ENCODE data around the gene OLFML2A.

The OLFML2A gene

DNA sequence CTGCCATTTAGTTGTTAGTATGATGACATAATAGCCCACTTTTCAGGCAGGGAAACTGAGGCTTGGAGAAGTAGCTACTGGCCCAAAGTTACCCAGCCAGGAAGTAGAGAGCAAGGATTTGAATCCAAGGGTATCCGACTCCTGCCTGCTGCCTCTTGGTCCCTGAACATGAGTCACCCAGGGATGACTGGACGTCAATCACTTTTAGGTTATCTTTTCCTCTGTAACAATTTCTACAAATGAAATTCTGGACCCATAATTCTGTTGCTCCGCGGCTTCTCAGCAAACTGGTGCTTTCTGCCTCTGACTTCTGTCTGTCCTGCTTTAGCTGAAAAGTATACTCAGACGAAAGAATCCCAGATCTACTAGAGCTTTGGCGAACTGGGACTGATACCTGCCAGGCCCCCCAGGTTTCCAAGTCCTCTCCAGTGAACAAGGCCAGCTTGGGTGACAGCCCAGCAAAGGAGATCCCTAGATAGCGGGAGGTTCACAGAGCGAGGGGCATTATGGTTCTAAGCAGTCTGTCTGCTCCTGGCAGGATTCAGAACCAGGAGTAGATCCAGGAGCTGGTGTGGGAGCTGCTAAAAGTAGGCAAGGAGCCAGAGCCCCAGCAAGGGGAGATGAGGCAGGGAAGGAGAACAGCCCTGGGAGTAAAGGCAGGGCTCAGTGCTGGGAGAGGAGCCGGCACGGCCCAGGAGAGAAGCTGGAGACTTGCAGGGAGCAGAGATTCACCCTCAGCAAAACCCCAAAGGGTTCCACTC is 20.6 kb downstream of the OLFML2A start:
- no peak for DNase-seq (ENCODE audit: low read depth in 3 of 3)

DNA sequence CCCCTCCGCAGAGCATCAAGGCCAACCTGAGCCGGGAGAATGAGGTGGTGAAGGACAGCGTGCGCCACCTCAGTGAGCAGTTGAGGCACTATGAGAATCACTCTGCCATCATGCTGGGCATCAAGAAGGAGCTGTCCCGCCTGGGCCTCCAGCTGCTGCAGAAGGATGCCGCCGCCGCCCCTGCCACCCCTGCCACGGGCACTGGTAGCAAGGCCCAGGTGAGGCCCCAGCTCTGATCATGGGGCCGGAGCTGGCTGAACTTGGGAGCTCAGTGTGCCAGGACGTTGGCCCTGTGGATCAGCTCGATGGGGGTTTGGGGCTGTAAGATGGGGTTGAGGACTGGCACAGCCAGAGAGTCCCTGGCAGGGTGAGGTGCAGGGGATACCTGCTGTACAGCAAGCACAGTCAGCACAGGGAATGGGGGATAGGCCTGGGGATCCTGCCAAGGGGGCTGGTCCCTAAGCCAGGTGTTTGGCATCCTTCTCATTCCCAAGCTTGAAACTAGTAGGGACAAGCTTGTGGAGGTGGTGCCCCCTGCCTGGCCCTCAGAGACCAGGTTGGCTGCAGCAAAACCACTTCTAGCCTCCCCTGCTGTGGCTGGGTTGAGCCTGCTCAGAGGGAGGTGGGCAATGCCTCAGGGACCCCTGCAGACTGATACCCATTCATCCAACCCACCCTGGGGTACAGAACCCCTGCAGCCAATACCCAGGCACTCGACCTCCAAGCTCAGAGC is 22.5 kb downstream of the OLFML2A start:
- DNase-seq (ENCODE audit: low read depth in 3 of 3): no peak

DNA sequence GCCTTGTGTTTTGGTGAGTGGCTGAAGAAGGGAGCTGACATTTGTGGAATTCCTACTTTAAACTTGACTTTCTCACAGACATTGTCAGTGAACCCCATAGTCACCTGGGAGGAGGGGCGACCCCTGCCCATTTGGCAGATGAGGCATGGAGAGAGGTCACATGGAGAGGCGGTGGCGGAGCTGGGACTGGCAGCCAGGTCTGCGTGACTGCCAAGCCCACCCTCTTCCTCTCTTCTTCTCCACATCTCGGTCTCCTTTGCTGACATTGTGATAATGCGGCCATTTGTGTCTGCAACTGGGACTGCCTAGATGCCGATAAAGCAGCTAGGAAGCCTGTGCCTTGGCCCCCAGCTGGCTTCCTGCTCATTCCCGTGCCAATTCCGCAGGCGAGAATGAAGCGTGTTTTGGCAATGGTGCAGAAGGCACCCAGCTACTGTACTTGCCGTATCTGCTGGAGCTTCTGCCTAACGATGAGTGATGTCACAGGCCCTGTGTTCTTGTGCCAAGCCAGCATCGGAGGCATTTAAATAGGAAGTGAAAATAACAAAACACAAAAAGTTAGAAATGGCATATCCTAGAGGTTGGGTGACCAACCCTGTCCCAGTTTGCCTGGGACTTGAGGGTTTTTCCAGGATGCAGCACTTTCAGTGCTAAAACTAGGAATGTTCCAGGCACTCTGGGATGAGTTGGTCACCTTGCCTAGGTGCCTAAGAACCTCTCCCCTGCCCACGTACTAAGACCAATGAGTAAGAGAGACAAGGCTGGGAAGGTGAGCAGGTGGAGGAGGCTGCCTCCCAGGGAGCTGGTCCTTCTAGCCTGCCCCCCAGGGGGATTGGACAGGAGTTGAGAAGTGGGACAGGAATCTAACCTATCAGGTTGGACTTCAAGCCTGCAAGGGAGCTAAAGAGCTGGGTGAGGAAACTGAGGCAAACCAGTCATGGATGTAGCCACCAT is 23.6 kb downstream of the OLFML2A start:
- no peak for DNase-seq (ENCODE audit: low read depth in 3 of 3)

DNA sequence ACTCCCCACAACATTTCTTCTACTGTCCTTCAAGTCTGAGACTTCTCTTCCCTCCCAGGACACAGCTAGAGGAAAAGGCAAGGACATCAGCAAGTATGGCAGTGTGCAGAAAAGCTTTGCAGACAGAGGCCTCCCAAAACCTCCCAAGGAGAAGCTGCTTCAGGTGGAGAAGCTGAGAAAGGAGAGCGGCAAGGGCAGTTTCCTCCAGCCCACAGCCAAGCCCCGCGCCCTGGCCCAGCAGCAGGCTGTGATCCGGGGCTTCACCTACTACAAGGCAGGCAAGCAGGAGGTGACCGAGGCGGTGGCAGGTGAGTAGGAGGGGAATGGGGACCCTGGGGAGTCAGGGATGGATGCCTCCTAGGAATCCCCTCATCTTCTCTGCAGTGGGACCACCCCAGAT is 24.4 kb downstream of the OLFML2A start:
- no peak for DNase-seq (ENCODE audit: low read depth in 3 of 3)

DNA sequence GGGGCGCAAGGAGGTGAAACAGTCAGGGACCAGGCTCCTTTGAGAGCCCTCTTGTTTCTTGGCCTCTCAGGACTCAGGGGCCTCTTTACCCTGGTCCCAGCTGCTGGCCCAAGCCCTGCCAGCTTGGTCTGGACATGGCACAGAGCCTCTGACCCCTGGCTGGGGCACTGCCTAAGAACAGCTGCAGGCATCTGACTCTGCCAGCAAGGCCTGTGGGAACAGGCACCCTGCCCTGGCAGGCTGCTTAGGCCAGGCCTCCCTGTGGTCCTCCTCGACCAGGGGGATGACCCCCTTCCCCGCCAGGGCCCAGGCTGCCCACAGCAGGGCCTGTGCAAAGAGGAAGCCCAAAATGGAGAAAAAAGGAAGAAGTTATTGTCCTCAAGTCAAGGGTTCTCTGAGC is 25.5 kb downstream of the OLFML2A start:
- no peak for DNase-seq (ENCODE audit: low read depth in 3 of 3)

DNA sequence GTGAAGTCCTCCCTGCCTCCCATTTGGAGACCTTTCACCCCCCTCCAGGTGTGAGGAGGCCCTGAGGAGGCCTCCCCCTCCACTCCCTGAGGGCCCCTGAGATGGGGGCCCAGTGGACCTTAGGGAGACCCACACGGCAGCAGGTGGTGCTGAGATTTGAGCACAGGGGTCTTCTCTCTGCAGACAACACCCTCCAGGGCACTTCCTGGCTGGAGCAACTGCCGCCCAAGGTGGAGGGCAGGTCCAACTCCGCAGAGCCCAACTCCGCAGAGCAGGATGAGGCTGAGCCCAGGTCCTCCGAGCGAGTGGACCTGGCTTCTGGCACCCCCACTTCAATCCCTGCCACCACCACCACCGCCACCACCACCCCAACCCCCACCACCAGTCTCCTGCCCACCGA is 27.0 kb downstream of the OLFML2A start:
- DNase-seq (ENCODE audit: low read depth in 3 of 3): no peak

DNA sequence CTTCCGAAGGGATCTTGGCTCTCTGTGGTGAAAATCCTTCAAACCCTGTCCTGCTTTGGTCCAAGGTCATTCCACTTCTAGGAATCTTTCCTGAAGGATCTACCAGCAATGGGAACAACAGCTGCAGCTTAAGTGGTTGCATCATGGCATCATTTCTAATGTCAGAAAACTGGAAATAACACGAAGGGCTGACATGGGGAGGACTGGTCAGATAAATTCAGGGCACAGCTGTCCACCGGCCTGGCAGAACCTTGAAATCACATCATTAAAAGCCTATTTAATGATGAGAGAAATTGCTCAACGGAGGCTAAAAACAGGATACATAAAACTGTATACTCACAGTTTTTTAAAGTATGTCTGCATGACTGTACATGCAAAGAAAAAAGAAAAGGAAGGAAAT is 28.3 kb downstream of the OLFML2A start:
- no peak for DNase-seq (ENCODE audit: low read depth in 3 of 3)

DNA sequence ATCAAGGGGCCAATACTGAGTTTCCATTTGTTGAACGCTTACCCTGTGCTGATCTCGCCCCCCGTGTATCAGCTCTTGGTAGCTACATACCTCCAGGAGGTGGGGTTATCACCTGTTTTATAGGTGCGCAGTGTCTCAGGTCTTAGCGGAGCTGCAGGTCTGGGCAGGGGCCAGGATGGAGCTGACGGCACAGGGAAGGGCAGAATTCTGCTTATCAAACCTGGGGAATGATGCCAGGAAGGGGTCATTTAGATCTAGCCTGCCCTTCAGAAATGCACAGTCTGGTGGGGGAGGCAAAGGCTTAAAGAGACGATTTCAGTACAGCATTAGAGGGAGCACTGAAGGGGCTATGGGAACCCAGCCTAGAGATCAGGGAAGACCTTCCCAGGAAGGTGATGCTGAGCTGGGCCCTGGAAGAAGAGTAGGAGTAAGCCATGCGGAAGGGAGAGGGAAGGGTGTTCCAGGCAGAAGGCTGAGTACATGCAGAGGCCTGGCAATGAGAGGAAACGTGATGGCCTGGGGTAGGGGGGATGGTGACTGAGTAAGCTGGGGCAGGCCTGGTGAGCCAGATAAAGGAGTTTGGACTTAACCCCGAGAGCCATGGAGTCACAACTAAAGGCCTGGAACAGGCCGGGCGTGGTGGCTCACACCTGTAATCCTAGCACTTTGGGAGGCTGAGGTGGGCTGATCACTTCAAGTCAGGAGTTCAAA is 31.5 kb downstream of the OLFML2A start:
- no peak for DNase-seq (ENCODE audit: low read depth in 3 of 3)

DNA sequence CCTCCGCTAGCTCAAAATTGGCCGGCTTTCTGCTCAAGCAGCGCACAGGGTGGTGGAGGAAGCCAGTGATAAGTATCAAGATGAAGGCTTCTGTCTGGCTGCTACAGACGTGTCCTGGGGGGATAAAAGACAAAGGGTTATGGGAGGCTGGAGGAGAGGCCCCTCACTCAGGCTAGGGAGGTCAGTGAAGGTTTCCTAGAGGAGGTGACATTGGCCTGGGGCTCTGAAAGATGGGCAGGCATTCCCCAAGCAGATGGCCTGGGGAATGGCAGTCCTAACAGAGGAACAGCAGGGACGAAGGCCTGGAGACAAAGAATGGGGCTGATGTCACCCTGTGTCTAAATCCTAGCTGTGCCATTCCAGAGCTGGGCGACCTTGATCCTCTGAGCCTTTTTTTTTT is 32.3 kb downstream of the OLFML2A start:
- DNase-seq (ENCODE audit: low read depth in 3 of 3): no peak

DNA sequence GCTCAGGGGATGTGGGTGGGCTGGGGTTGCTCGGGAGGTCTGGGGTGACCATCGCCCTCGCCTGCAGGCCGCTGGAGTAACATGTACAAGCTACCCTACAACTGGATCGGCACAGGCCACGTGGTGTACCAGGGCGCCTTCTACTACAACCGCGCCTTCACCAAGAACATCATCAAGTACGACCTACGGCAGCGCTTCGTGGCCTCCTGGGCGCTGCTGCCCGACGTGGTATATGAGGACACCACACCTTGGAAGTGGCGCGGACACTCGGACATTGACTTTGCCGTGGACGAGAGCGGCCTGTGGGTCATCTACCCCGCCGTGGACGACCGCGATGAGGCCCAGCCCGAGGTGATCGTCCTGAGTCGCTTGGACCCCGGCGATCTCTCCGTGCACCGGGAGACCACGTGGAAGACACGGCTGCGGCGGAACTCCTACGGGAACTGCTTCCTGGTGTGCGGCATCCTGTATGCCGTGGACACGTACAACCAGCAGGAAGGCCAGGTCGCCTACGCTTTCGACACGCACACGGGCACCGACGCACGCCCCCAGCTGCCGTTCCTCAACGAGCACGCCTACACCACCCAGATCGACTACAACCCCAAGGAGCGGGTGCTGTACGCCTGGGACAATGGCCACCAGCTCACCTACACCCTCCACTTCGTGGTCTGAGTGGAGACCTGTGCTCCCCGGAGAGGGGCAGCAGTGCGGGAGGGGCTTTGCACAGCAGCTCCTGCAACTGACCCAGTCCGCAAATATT is 33.0 kb downstream of the OLFML2A start:
- no peak for DNase-seq (ENCODE audit: low read depth in 3 of 3)

DNA sequence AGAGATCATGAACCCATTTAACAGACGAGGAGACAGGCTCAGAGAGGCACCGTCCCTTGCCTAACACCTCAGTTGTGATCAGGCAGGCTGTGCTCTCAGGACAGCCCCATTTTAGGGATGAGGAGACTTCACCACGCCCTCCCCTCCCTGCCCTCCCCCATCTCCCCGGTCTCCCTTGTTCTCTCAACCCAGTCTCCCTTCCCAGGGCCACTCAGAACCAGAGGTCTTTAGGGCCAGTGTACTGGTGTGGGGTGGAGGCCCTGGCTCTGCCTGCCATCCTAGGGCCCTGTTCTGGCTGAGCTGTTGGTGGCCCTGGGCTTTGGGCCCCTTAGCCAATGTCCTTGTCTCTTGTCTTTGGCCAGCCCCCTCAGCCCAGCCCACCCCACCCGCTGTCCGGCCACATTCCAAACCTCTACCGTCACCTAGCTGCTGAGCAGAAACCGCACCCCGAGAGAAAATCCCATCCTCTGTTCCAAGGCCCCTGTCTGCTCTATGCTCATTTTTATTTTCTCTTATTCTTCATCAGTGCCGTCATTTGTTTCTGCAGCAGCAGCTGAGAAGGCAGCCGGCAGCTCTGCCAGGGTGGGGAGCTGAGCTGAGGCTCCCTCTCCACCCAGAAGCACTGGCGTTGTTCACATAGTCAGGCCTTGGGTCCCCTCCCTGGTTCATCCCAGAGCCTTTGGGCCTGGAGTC is 33.9 kb downstream of the OLFML2A start:
- DNase-seq (ENCODE audit: low read depth in 3 of 3): no peak

DNA sequence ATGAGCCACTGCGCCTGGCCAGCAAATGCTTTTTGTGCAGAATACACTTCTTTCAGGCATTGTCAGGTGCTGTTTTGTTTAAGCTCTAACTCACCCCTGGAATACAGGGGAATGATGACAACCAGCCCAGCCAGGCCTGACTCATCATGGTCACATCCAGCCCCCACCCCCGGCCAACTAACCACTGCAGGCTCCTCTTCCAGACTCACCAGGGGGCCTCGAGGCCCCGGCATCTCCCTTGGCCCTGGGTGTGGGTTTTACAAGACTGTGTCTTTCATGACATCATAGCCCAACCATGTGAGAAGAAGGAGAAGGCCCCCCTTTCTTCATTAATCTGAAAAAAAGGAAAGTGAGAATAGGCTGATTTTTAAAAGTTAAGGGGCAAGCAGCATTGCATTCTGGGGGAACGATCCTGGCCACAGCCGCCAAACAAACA is 35.5 kb downstream of the OLFML2A start:
- no peak for DNase-seq (ENCODE audit: low read depth in 3 of 3)

DNA sequence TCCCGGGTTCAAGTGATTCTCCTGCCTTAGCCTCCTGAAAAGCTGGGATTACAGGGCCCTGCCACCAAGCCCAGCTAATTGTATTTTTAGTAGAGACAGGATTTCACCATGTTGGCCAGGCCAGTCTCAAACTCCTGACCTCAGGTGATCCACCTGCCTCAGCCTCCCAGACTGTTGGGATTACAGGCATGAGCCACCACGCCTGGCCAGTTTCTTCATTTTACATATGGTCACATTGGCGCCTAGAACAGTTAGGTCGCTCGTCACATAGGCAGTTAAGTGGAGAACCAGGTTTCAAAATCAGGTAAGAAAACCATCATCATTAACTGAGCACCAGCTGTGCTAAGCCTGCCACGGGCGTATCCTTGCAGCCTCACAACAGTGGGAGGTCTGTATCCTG is 36.1 kb downstream of the OLFML2A start:
- no peak for DNase-seq (ENCODE audit: low read depth in 3 of 3)

DNA sequence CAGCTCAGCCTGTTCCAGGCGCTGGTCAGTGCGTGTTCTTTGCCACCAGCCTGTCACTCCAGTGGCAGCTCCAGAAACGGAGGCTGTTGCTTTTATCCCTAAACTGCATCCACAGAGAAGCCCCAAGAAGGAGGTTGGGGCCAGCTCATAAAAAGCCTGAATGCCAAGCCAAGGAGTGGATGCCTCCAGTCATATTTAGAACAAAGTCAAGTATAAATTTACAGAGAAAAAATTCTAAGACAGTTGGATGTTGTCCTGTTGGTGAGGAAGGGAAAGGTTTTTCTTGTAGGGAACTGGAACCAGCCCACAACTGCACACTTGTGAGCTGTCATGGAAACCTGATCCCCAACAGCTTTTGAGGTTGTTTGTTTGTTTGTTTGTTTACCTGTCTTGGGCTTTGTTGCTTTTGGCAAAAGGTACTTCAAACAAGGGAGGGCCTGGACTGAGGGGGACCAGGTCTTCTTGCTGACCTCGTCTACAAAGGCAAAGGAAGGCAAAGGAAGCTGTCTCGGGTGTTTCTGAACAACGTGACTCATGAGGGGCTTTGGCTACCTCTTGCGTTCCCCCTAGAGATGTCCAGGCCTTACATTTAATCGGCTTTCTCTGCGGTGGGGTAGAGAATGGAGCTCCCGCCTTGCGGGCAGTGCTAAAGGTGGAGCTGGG is 36.7 kb downstream of the OLFML2A start:
- DNase-seq (ENCODE audit: low read depth in 3 of 3): no peak

DNA sequence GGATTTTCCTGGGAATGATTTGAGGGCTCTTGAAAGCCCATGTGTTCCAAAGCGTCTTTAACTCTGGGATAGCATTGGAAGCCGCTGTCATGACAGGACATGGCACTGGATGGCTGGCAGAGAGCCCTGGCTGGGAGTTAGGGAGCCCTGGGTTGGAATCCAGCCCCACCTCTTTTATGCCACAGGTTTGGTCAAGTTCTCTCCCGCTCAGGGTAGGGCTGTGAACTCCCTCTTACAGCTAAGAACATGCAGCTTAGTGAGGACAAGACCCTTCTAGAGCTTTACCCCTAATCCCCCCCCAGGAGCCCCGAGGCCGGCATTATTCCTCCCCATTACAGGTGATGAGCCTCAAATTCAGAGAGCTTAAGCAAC is 37.2 kb downstream of the OLFML2A start:
- DNase-seq (ENCODE audit: low read depth in 3 of 3): no peak

DNA sequence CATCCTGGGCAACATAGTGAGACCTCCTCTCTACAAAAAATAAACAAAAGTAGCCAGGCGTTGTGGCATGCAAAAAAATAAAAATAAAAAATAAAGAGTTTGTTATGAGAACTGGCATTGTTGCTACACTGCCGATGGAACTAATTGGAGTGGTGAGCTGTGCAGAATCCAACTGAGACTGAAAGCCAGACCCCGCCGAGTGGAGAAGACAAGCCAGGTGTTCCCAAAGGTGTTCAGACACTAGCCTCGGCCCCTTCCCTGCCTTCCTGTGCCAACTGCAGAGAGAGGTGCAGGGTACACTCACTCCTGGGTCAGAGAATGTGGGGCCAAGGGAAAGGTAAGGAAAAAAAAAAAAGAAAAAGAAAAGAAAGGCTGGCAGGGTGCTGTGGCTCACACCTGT is 38.7 kb downstream of the OLFML2A start:
- no peak for DNase-seq (ENCODE audit: low read depth in 3 of 3)

DNA sequence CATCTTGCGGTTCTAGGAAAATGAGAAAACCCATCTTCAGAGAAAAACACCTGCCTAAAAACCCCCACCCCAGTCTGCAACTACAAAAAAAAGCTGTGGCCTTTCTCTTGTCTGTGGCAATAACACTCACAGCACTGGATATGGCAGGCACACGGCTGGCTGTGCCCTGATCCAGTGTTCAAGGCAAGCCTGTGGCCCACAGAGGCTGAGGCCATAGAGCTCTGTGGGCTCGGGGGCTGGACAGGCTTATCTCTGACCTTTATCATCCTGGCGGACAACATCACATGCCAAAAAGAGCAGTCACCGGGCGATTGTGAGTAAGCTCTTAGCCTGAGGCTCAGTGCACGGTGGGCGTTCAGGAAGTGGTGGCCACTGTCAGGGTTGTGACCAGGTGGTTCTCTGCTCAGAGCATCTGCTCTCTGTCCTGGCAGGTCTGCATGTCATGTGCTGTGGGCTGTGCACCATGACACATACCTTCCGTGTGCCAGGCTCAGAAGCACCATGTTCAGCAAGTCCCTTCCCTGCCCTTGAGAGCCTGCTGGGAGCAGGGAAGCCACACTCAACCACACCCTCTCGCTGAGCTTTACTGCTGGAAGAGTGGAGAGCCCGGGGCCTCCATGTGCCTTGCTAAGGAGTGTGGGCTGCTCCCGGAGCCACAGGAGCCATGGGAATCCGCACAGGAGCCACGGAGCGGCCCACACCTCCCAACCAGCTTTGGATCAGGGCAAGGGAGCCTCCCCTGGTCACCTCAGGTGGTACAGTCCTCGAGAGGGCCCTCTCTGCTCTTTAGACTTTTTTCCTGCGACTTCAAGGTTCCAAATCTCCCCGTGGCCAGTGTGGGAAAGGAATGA is 41.7 kb downstream of the OLFML2A start:
- DNase-seq (ENCODE audit: low read depth in 3 of 3): no peak

DNA sequence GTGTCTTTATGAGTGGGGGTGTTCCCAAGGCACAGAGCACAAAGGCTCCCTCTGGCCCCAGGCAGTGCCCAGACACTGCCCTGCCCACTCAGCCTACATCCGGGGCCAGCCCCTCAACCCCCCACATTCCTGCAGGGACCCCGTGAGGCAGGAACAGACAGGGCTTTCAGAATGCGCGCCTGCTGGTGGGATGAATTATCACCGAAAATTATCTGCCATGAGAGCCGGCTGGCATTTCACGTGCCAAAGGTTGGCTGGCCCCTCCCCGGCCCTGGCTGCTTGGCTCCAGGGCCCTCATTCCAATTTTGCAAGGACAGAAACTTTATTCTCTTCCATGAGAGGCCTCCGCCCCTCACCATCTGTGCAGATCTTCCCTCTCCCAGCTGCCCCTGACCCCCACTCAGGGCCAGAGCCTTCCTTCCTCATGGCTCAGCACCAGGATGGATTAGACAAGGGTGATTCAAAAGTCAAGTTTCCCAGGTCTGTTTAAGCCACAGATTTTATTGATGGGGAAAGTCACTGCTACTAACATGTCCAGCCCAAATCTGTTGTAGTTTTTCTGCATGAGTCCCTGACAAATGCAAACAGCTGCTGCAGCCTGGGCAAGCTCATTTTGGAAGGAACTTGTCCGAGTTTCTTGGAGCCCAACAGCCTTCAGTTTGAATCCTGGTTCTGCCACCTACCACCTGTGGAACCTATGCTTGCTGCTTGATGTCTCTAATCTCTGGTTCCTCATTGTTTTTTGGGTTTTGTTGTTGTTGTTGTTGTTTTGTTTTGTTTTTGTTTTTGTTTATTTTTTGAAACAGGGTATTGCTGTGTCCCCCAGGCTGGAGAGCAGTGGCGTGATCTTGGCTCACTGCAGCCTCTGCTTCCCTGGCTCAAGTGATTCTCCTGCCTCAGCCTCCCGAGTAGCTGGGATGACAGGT is 44.0 kb downstream of the OLFML2A start:
- DNase-seq (ENCODE audit: low read depth in 3 of 3): no peak
